Measurements from ENCODE around the gene UBAC1. TPM values are rescaled to one million over a fixed set of nuclear protein-coding genes. Genes with fewer than 3 reads are reported as not detected.

UBAC1 gene
- polyA plus RNA-seq, 1 of the 3 experiments (the other 2 are of a cell fraction), result 67.7 TPM

GRCh38 chr9:135983208-135984071 is 22.3 kb upstream of the UBAC1 start:
- POLR2A ChIA-PET, result no interaction called here
- Histone ChIP-seq H3K4me3 (ENCODE audit: low read depth in 2 of 2, low read length in 1 of 2) (no peak overlapping the region), H3K27ac (ENCODE audit: low read depth in 2 of 2, low read length in 1 of 2) (no peak overlapping the region), H3K4me1 (ENCODE audit: control insufficient read depth in 1 of 2, insufficient read depth in 2 of 2, low read depth in 1 of 2, low read length in 1 of 2) (peaks cover 5 to 35% of the 10 kb centered on the region in 2 experiments; a peak in 2 of 4 replicates), H3K79me2 (ENCODE audit: insufficient read depth) (no peaks in the 10 kb centered on the region), H2AFZ (ENCODE audit: low read depth) (no peak overlapping the region), H4K20me1 (ENCODE audit: insufficient read depth) (no peaks in the 10 kb centered on the region), H3K9me3 (no peaks in the 10 kb centered on the region), H3K9ac (no peak overlapping the region), H3K4me2 (no peak overlapping the region), H3K36me3 (replicated peaks in 1 of 2; ENCODE audit: control insufficient read depth in 1 of 2, insufficient read depth in 2 of 2, low read length in 1 of 2) (no peaks in the 10 kb centered on the region), H3K27me3 (ENCODE audit: insufficient read depth) (peaks cover 9% of the 10 kb centered on the region; the same call in 1 of the 2 replicates), H3K9me2 (no peaks in the 10 kb centered on the region), H3F3A (replicated peaks; ENCODE audit: insufficient read depth) (no peaks in the 10 kb centered on the region)
- DNase-seq, result no peak
- WGBS (ENCODE audit: low lambda C conversion rate), result 50% methylated on average over 26 of the region's 26 CpGs
- CTCF ChIA-PET, result interaction anchor here (0.8 to 2.8 kb wide), 7 partner anchors 10 to 187 kb away, joined by 3 to 19 read pairs (median 3); no protein-coding TSS in a partner anchor
- TF ChIP-seq FOSL2 (IDR thresholded peaks at IDR 0.05; ENCODE audit: borderline replicate concordance, low read depth) (no peak), TCF12 (IDR thresholded peaks at IDR 0.05) (no peak), MEF2A (IDR thresholded peaks at IDR 0.05; ENCODE audit: borderline replicate concordance, low read depth) (no peak), GATA2 (CRISPR knock-in tag; IDR thresholded peaks at IDR 0.05) (no peak; the same call in 1 of the 2 replicates), YY1 (IDR thresholded peaks at IDR 0.05; ENCODE audit: low read depth) (no peak), RXRA (IDR thresholded peaks at IDR 0.05; ENCODE audit: borderline replicate concordance, low read depth) (no peak), FOXM1 (IDR thresholded peaks at IDR 0.05; ENCODE audit: low read depth) (no peak), EZH2phosphoT487 (IDR thresholded peaks at IDR 0.05; ENCODE audit: borderline replicate concordance, low read depth) (no peak), EP300 (IDR thresholded peaks at IDR 0.05; ENCODE audit: borderline replicate concordance in 1 of 2, low read depth in 1 of 2, low read length in 1 of 2) (no peak), SMC3 (IDR thresholded peaks at IDR 0.05; ENCODE audit: low read depth, low read length) (no peak), NRF1 (IDR thresholded peaks at IDR 0.05; ENCODE audit: low read depth, low read length) (no peak), REST (IDR thresholded peaks at IDR 0.05; ENCODE audit: low read depth, low read length) (no peak), NFIC (IDR thresholded peaks at IDR 0.05; ENCODE audit: borderline replicate concordance) (no peak), SIN3A (IDR thresholded peaks at IDR 0.05; ENCODE audit: borderline replicate concordance, low read depth, low read length) (no peak), RCOR1 (IDR thresholded peaks at IDR 0.05; ENCODE audit: low read length) (no peak), CHD2 (IDR thresholded peaks at IDR 0.05; ENCODE audit: low read length, partially characterized antibody) (no peak), MXI1 (IDR thresholded peaks at IDR 0.05; ENCODE audit: low read depth, low read length) (no peak)
- TF ChIP-seq, protein P1, sequence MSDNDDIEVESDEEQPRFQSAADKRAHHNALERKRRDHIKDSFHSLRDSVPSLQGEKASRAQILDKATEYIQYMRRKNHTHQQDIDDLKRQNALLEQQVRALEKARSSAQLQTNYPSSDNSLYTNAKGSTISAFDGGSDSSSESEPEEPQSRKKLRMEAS (IDR thresholded peaks at IDR 0.05; ENCODE audit: low read depth), result no peak
- TF ChIP-seq, protein P2, sequence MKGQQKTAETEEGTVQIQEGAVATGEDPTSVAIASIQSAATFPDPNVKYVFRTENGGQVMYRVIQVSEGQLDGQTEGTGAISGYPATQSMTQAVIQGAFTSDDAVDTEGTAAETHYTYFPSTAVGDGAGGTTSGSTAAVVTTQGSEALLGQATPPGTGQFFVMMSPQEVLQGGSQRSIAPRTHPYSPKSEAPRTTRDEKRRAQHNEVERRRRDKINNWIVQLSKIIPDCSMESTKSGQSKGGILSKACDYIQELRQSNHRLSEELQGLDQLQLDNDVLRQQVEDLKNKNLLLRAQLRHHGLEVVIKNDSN (IDR thresholded peaks at IDR 0.05; ENCODE audit: borderline replicate concordance, low read depth), result no peak

Measured in SK-N-SH (cell line).